Nephron (organoid): ENCODE results near the gene NR1D1.

Experiments
- H3K27ac Mint-ChIP-seq, 3 experiments: 2 replicates each; pipeline ENCODE4 v1.8.0; 2020; ENCODE audit warnings: mixed read lengths in 3 of 3, mild to moderate bottlenecking in 2 of 3, moderate library complexity in 1 of 3
- H3K27me3 Mint-ChIP-seq: 2 replicates; pipeline ENCODE4 v1.8.0; 2021; ENCODE audit warnings: low read depth, mild to moderate bottlenecking, moderate library complexity, mixed read lengths
- H3K36me3 Mint-ChIP-seq: 2 replicates; pipeline ENCODE4 v1.8.0; 2020; ENCODE audit warnings: low read depth, mixed read lengths
- H3K4me1 Mint-ChIP-seq: 2 replicates; pipeline ENCODE4 v1.8.0; 2020; ENCODE audit warnings: mixed read lengths
- H3K4me3 Mint-ChIP-seq, 3 experiments: 2 replicates each; pipeline ENCODE4 v1.8.0; 2020; ENCODE audit warnings: mild to moderate bottlenecking in 3 of 3, mixed read lengths in 3 of 3, moderate library complexity in 2 of 3
- H3K9me3 Mint-ChIP-seq: 2 replicates; pipeline ENCODE4 v1.8.0; 2020; ENCODE audit warnings: mixed read lengths
- CTCF ChIP-seq, 3 experiments: fragments of 200-600 bp; sonication (generic); IDR thresholded peaks; one replicate each; pipeline ENCODE4 v1.5.0; 2021; ENCODE audit warnings: antibody characterized with exemption in 3 of 3; ENCODE audit not compliant: unreplicated experiment in 3 of 3

NR1D1 gene

GRCh38 chr17:40099619-40100418 is 570 bp downstream of the NR1D1 start:
- TF ChIP-seq CTCF (IDR thresholded peaks at IDR 0.05; ENCODE audit: unreplicated experiment in 3 of 3), result no peak
- peak overlapping the region; percentile 78 to 84 (median 83) for H3K4me3 Mint-ChIP-seq
- no peaks in the 10 kb centered on the region for H3K9me3 Mint-ChIP-seq
- H3K27me3 Mint-ChIP-seq, result no peaks in the 10 kb centered on the region
- peaks cover 8% of the 10 kb centered on the region for H3K36me3 Mint-ChIP-seq
- peaks cover 72% of the 10 kb centered on the region for H3K4me1 Mint-ChIP-seq
- H3K27ac Mint-ChIP-seq, result peak overlapping the region; percentile 68 to 97 (median 92)

- H3K36me3 Mint-ChIP-seq, result peaks cover 11% of the 10 kb centered on the region
- H3K4me1 Mint-ChIP-seq, result peaks cover 67% of the 10 kb centered on the region
- H3K27me3 Mint-ChIP-seq, result no peaks in the 10 kb centered on the region
- peak overlapping the region; percentile 68 to 97 (median 92) for H3K27ac Mint-ChIP-seq
- no peaks in the 10 kb centered on the region for H3K9me3 Mint-ChIP-seq
- H3K4me3 Mint-ChIP-seq, result peak overlapping the region; percentile 78 to 84 (median 83)
- TF ChIP-seq CTCF (IDR thresholded peaks at IDR 0.05; ENCODE audit: unreplicated experiment in 3 of 3), result no peak
Measured at GRCh38 chr17:40098846-40099618, 1.4 kb downstream of the NR1D1 start.

- H3K27ac Mint-ChIP-seq, result peak overlapping the region; percentile 65 to 97 (median 79)
- peaks cover 18% of the 10 kb centered on the region for H3K36me3 Mint-ChIP-seq
- no peaks in the 10 kb centered on the region for H3K9me3 Mint-ChIP-seq
- H3K4me1 Mint-ChIP-seq, result peaks cover 67% of the 10 kb centered on the region
- TF ChIP-seq CTCF (IDR thresholded peaks at IDR 0.05; ENCODE audit: unreplicated experiment in 3 of 3), result no peak
- no peaks in the 10 kb centered on the region for H3K27me3 Mint-ChIP-seq
- H3K4me3 Mint-ChIP-seq, result peak overlapping the region; percentile 76 to 84 (median 83)
Measured at GRCh38 chr17:40097931-40098845, 2.2 kb downstream of the NR1D1 start.

GRCh38 chr17:40097087-40097486 is 3.3 kb downstream of the NR1D1 start:
- Mint-ChIP-seq H3K9me3 (no peaks in the 10 kb centered on the region), H3K27ac (no peak overlapping the region), H3K4me1 (peaks cover 65% of the 10 kb centered on the region), H3K27me3 (no peaks in the 10 kb centered on the region), H3K4me3 (peak overlapping the region in 1 of 3 experiments; percentile 14), H3K36me3 (peaks cover 18% of the 10 kb centered on the region)
- TF ChIP-seq CTCF (IDR thresholded peaks at IDR 0.05; ENCODE audit: unreplicated experiment in 3 of 3), result no peak

- H3K4me3 Mint-ChIP-seq, result peak overlapping the region in 2 of 3 experiments; percentile 9 to 33
- no peaks in the 10 kb centered on the region for H3K9me3 Mint-ChIP-seq
- H3K36me3 Mint-ChIP-seq, result peaks cover 18% of the 10 kb centered on the region
- no peak for TF ChIP-seq CTCF (IDR thresholded peaks at IDR 0.05; ENCODE audit: unreplicated experiment in 3 of 3)
- no peaks in the 10 kb centered on the region for H3K27me3 Mint-ChIP-seq
- H3K4me1 Mint-ChIP-seq, result peaks cover 63% of the 10 kb centered on the region
- peak overlapping the region; percentile 23 to 67 (median 48) for H3K27ac Mint-ChIP-seq
Measured at GRCh38 chr17:40095944-40096791, 4.2 kb downstream of the NR1D1 start.
